ENCODE results near the gene REXO1. TPM values are rescaled to one million over a fixed set of nuclear protein-coding genes. Genes with fewer than 3 reads are reported as not detected.

Gene REXO1
- total RNA-seq, 1 experiment from 2014 or later: 43.0 TPM

DNA sequence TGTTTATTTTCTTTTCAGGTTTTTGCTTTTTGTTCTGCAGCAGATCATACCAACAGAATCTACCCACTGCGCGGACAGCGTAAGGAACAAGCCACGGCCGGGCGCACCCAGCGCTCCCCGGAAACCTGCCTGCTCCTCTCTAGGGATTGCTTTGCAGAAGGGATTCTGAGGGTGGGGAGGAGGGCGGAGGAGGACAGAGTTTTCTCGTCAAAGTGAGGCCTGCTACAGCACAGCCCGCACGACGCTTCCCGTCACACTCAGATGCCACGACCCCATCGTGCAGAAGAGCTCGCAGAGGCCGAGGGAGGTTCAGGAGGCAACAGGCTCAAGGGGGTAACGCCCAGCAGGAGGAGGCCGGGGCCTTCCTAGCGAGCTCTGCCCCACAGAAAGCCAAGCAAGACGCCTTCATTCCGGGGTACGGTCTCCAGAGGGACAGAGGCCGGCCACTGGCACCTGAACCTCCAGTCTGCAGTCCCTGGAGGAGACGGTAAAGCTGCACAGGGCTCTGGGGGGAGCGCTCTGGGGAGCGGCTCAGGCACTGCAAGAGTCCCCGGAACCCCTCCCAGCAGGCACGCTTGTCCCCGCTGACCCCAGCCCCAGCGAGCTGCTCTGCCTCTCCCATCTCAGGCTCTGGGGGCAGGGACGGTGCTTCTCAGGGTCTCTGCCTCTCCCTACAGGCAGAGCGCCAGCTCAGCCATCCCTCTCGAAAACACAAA lies 6.9 kb downstream of the REXO1 start:
- no peak overlapping the region for H3K4me3 ChIP-seq (ENCODE audit: low read depth, low read length)
- no TSS peak for BruUV-seq (replicated peaks)
- H3K27ac Mint-ChIP-seq (ENCODE audit: unreplicated experiment): no peak overlapping the region

GRCh38 chr19:1840541-1841115 lies 7.7 kb downstream of the REXO1 start:
- Mint-ChIP-seq H3K27ac (ENCODE audit: unreplicated experiment) (no peak overlapping the region), H3K36me3 (ENCODE audit: insufficient read depth, unreplicated experiment) (peaks cover 54% of the 10 kb centered on the region), H3K4me3 (ENCODE audit: unreplicated experiment) (no peak overlapping the region), H3K9me3 (ENCODE audit: unreplicated experiment) (no peaks in the 10 kb centered on the region), H3K27me3 (ENCODE audit: insufficient read depth, unreplicated experiment) (no peaks in the 10 kb centered on the region), H3K4me1 (ENCODE audit: low read depth, unreplicated experiment) (no peaks in the 10 kb centered on the region)
- Histone ChIP-seq H3K27me3 (replicated peaks; ENCODE audit: control insufficient read depth, insufficient read depth, low read length) (no peaks in the 10 kb centered on the region), H3K9me3 (no peaks in the 10 kb centered on the region), H3K4me3 (ENCODE audit: low read depth, low read length) (no peak overlapping the region), H3K36me3 (ENCODE audit: control insufficient read depth, insufficient read depth, low read length) (no peaks in the 10 kb centered on the region), H3K4me1 (no peaks in the 10 kb centered on the region)
- intact Hi-C loops (cut with micrococcal nuclease; ENCODE audit: unreplicated experiment): no loop called here
- TF ChIP-seq, protein P1, sequence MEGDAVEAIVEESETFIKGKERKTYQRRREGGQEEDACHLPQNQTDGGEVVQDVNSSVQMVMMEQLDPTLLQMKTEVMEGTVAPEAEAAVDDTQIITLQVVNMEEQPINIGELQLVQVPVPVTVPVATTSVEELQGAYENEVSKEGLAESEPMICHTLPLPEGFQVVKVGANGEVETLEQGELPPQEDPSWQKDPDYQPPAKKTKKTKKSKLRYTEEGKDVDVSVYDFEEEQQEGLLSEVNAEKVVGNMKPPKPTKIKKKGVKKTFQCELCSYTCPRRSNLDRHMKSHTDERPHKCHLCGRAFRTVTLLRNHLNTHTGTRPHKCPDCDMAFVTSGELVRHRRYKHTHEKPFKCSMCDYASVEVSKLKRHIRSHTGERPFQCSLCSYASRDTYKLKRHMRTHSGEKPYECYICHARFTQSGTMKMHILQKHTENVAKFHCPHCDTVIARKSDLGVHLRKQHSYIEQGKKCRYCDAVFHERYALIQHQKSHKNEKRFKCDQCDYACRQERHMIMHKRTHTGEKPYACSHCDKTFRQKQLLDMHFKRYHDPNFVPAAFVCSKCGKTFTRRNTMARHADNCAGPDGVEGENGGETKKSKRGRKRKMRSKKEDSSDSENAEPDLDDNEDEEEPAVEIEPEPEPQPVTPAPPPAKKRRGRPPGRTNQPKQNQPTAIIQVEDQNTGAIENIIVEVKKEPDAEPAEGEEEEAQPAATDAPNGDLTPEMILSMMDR (IDR thresholded peaks at IDR 0.05; ENCODE audit: insufficient read depth in 1 of 2, low read depth in 1 of 2, low read length in 1 of 2, severe bottlenecking in 1 of 2, unreplicated experiment in 1 of 2): no peak
- DNase-seq: no peak
- no TSS peak for BruUV-seq (replicated peaks)
- POLR2A ChIA-PET: no interaction called here
- CTCF ChIA-PET: interaction anchor here (0.6 to 1.1 kb wide), 2 partner anchors 24 to 252 kb away, joined by 3 to 6 read pairs; no protein-coding TSS in a partner anchor

More for the DNA sequence above, 6.9 kb downstream of the REXO1 start:
- CTCF ChIA-PET: interaction anchor here (0.6 kb wide), 4 partner anchors 11 to 736 kb away, joined by 3 to 6 read pairs (median 4); no protein-coding TSS in a partner anchor
- intact Hi-C loops (cut with micrococcal nuclease; ENCODE audit: unreplicated experiment): no loop called here
- Mint-ChIP-seq H3K4me1 (ENCODE audit: low read depth, unreplicated experiment) (no peaks in the 10 kb centered on the region), H3K4me3 (ENCODE audit: unreplicated experiment) (no peak overlapping the region), H3K36me3 (ENCODE audit: insufficient read depth, unreplicated experiment) (peaks cover 56% of the 10 kb centered on the region), H3K27me3 (ENCODE audit: insufficient read depth, unreplicated experiment) (no peaks in the 10 kb centered on the region), H3K9me3 (ENCODE audit: unreplicated experiment) (no peaks in the 10 kb centered on the region)
- no peaks in the 10 kb centered on the region for H3K9me3 ChIP-seq
- no peaks in the 10 kb centered on the region for H3K4me1 ChIP-seq
- no peaks in the 10 kb centered on the region for H3K27me3 ChIP-seq (replicated peaks; ENCODE audit: control insufficient read depth, insufficient read depth, low read length)
- DNase-seq: no peak
- no peaks in the 10 kb centered on the region for H3K36me3 ChIP-seq (ENCODE audit: control insufficient read depth, insufficient read depth, low read length)
- TF ChIP-seq, protein P1 (IDR thresholded peaks at IDR 0.05; ENCODE audit: insufficient read depth in 1 of 2, low read depth in 1 of 2, low read length in 1 of 2, severe bottlenecking in 1 of 2, unreplicated experiment in 1 of 2): no peak
- POLR2A ChIA-PET: no interaction called here

DNA sequence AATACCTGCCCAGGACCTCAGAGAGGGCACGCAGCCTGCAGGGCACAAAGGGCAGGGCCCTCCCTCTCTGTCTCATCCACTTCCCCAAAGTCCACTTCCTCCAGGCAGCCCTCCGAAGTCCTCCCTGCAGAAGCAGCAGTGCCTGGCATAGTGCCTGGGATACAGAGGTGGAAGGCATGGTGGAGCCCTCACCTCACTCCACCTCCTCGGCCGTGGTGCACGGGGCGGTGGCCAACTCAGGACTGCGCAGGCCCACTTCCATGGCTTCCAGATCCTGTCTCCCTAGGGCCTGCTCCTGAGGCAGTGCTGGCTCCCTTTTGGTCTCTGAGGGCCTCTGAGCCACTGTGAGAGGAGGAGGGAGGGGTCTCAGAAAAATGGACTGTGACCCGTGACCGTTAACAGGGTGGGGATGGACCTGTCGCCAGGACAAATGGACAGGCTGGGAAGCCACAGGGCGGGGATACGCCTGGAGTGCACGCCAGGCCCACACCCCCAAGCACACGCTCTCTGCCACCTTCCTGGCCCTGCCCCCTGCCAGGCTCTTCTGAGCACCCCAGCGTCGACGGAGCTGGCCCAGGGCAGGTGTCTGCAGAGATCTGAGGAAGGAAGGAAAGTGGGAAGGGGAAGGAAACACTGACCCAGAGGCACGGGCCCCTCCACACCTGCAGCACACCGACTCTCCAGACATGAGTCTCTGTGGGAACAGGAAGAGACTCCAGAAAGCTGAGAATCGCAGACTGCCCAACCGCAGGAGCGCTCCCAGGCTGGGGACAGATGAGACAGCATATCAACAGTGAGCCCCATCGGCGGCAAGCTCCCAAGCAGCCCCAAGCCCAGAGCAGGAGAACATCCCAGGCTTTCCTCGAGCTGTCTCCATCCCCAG lies 8.4 kb downstream of the REXO1 start:
- POLR2A ChIA-PET: no interaction called here

More for the DNA sequence above, 8.4 kb downstream of the REXO1 start:
- no peak overlapping the region for H3K4me3 Mint-ChIP-seq (ENCODE audit: unreplicated experiment)
- peak overlapping the region; percentile 48 for H3K27ac Mint-ChIP-seq (ENCODE audit: unreplicated experiment)
- BruUV-seq (replicated peaks): no TSS peak
- TF ChIP-seq, protein P1 (IDR thresholded peaks at IDR 0.05; ENCODE audit: insufficient read depth in 1 of 2, low read depth in 1 of 2, low read length in 1 of 2, severe bottlenecking in 1 of 2, unreplicated experiment in 1 of 2): no peak
- no peaks in the 10 kb centered on the region for H3K27me3 Mint-ChIP-seq (ENCODE audit: insufficient read depth, unreplicated experiment)
- CTCF ChIA-PET: interaction anchor here (1.1 to 2.7 kb wide), 2 partner anchors 14 to 25 kb away, joined by 3 to 14 read pairs; no protein-coding TSS in a partner anchor
- Histone ChIP-seq H3K9me3 (no peaks in the 10 kb centered on the region), H3K36me3 (ENCODE audit: control insufficient read depth, insufficient read depth, low read length) (no peaks in the 10 kb centered on the region), H3K4me3 (ENCODE audit: low read depth, low read length) (no peak overlapping the region), H3K4me1 (no peaks in the 10 kb centered on the region), H3K27me3 (replicated peaks; ENCODE audit: control insufficient read depth, insufficient read depth, low read length) (no peaks in the 10 kb centered on the region)
- no peaks in the 10 kb centered on the region for H3K4me1 Mint-ChIP-seq (ENCODE audit: low read depth, unreplicated experiment)
- DNase-seq: no peak
- no peaks in the 10 kb centered on the region for H3K9me3 Mint-ChIP-seq (ENCODE audit: unreplicated experiment)
- H3K36me3 Mint-ChIP-seq (ENCODE audit: insufficient read depth, unreplicated experiment): peaks cover 48% of the 10 kb centered on the region
- intact Hi-C loops (cut with micrococcal nuclease; ENCODE audit: unreplicated experiment): no loop called here
